Measurements from ENCODE around the gene ACAN.
"Not testable (repeated sequence)": the region's sequence is repeated elsewhere in the genome, so short reads cannot be mapped to it uniquely, and the experiment has no call there.

Gene ACAN

DNA sequence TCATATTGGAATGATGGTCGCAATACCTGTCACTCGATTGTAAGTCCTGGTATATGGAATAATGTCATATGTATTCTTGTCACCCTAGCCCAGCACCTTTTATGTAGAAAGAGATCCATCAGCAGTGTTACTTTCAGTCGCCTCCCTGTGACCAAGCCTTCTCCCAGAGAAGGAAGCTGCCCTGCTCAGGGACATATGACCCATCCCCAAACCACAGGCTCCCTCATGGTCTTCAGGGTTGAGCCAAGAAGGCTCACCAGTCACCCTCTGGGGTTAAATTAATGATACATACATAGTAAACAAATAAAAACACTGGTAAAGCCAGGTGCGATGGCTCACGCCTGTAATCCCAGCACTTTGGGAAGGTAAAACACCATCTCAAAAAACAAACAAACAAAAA lies 114.5 kb downstream of the ACAN start:
- no peak overlapping the region for H3K4me3 ChIP-seq (ENCODE audit: low read depth, low read length)
- no peak for DNase-seq (ENCODE audit: low read depth)
- TF ChIP-seq, protein P1, sequence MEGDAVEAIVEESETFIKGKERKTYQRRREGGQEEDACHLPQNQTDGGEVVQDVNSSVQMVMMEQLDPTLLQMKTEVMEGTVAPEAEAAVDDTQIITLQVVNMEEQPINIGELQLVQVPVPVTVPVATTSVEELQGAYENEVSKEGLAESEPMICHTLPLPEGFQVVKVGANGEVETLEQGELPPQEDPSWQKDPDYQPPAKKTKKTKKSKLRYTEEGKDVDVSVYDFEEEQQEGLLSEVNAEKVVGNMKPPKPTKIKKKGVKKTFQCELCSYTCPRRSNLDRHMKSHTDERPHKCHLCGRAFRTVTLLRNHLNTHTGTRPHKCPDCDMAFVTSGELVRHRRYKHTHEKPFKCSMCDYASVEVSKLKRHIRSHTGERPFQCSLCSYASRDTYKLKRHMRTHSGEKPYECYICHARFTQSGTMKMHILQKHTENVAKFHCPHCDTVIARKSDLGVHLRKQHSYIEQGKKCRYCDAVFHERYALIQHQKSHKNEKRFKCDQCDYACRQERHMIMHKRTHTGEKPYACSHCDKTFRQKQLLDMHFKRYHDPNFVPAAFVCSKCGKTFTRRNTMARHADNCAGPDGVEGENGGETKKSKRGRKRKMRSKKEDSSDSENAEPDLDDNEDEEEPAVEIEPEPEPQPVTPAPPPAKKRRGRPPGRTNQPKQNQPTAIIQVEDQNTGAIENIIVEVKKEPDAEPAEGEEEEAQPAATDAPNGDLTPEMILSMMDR (IDR thresholded peaks at IDR 0.05; ENCODE audit: control insufficient read depth, extremely low read depth, insufficient read depth), result no peak

DNA sequence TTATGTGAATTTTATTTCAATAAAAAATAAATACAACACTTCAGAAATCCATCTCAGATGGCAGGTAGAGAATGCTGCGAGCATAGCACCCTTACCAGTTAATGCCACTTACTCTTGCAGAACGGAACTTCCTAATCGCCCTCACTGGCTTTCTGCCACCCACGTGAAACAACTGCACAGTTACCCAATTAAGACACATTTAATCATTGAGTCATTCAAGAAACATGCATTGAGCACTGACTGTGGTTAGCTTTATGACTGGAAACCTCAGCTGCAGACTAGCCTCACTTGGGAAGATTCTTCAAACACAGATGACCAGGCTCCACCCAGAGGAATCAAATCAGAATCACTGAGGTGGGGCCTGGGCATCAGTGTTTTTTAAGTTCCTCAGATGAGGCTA lies 115.5 kb downstream of the ACAN start:
- no peak overlapping the region for H3K4me3 ChIP-seq (ENCODE audit: low read depth, low read length)
- TF ChIP-seq, protein P1 (IDR thresholded peaks at IDR 0.05; ENCODE audit: control insufficient read depth, extremely low read depth, insufficient read depth), result no peak
- no peak for DNase-seq (ENCODE audit: low read depth)

DNA sequence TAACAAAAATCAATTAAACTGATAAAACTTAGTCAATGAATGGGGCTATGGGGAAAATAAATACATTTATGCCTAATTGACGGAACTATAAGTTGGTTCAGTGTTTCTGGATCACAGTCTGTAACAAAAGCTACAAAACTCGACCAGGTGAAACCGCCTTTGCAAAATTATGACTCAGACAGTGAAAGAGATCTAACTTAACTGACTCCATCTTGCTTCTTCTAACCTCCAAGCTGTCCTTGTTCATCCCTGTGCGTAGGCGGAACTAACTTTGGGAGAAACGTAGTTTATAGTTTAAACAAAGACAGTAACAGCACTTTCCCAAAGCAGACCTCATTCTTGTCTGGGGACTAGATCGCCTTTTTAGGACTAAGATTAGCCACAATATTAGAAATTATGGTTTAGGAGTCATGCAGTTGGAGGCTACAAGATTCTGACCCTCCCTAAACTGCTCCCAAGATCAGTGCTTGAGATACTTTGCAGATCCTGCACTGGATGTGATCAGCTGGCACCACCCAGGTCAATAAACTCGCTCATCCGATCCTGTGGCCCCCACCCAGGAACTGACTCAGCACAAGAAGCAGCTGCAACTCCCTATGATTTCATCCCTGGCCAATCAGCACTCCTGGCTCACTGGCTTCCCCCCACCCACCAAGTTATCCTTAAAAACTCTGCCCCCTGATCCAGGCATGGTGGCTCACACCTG lies 117.1 kb downstream of the ACAN start:
- no peak overlapping the region for H3K4me3 ChIP-seq (ENCODE audit: low read depth, low read length)
- no peak for DNase-seq (ENCODE audit: low read depth)
- TF ChIP-seq, protein P1 (IDR thresholded peaks at IDR 0.05; ENCODE audit: control insufficient read depth, extremely low read depth, insufficient read depth), result no peak

- H3K4me3 ChIP-seq (ENCODE audit: low read depth, low read length); DNase-seq (ENCODE audit: low read depth): not testable (repeated sequence)
Observed at GRCh38 chr15:88920892-88921435, 117.7 kb downstream of the ACAN start.

All from LNCaP clone FGC (cell line).